Naive B cell (primary cell): ENCODE data around the gene DHX34. TPM values are rescaled to one million over a fixed set of nuclear protein-coding genes. Genes with fewer than 3 reads are reported as not detected.
A peak's percentile ranks its signal among the peaks of the same experiment; 100 is the strongest.
"Not testable (repeated sequence)": the region's sequence is repeated elsewhere in the genome, so short reads cannot be mapped to it uniquely, and the experiment has no call there.

ENCODE experiments used
- ATAC-seq, 2 donors: fragments of 150-1000 bp; cut with Tn5 transposase; 2 replicates each; pipeline ENCODE4 v1.10.0; 2021; ENCODE audit warnings: low read depth in 2 of 2, mild to moderate bottlenecking in 2 of 2, moderate library complexity in 2 of 2
- DNase-seq: peaks from one replicate; pipeline ENCODE4 v3.0.0; 2022
- H3K27ac Mint-ChIP-seq, 6 donors: one replicate each; pipeline ENCODE4 v1.8.0; 2020 to 2022; ENCODE audit warnings: mild to moderate bottlenecking in 6 of 6, mixed read lengths in 6 of 6, moderate library complexity in 5 of 6, inconsistent platforms in 2 of 6
- H3K27me3 Mint-ChIP-seq, 3 donors: one replicate each; pipeline ENCODE4 v1.8.0; 2021 to 2022; ENCODE audit warnings: mixed read lengths in 3 of 3, mild to moderate bottlenecking in 1 of 3
- H3K36me3 Mint-ChIP-seq, 2 donors: one replicate each; pipeline ENCODE4 v1.8.0; 2020 to 2022; ENCODE audit warnings: mixed read lengths in 2 of 2, inconsistent platforms in 1 of 2, mild to moderate bottlenecking in 1 of 2
- H3K4me1 Mint-ChIP-seq, 3 donors: one replicate each; pipeline ENCODE4 v1.8.0; 2020 to 2022; ENCODE audit warnings: mixed read lengths in 3 of 3, inconsistent platforms in 1 of 3, mild to moderate bottlenecking in 1 of 3, moderate library complexity in 1 of 3
- H3K4me3 Mint-ChIP-seq, 8 donors: one replicate each; pipeline ENCODE4 v1.8.0; 2020 to 2022; ENCODE audit warnings: mild to moderate bottlenecking in 8 of 8, mixed read lengths in 8 of 8, moderate library complexity in 8 of 8, inconsistent platforms in 2 of 8
- H3K9me3 Mint-ChIP-seq, 7 donors: one replicate each; pipeline ENCODE4 v1.8.0; 2020 to 2022; ENCODE audit warnings: mixed read lengths in 7 of 7, mild to moderate bottlenecking in 5 of 7, inconsistent platforms in 2 of 7, moderate library complexity in 1 of 7
- polyA plus RNA-seq, 6 donors: library from polyadenylated mRNA; unstranded; fragments of 300-500 nt; fragmentation: Illumina TruSeq; gene quantifications; one replicate each; pipeline ENCODE4 v1.2.3, GENCODE V29; 2021; ENCODE audit warnings: low read depth in 6 of 6

The DHX34 gene
- polyA plus RNA-seq = 10 to 100 TPM in 1 of 6 donors, 1 to 10 TPM in 4, not detected in 1; 3.0 to 13.3 (median 4.1) TPM

GRCh38 chr19:47348819-47349795 lies at the start of gene DHX34:
DHX34 (plus strand) TSS chr19:47349315; CDS start chr19:47353031, 3,716 bp downstream.
- peaks cover 0 to 4% (median 0%) of the 10 kb centered on the region in 7 donors for H3K9me3 Mint-ChIP-seq
- peak within 1 kb of the TSS; percentile 93 to 99 (median 97) for H3K4me3 Mint-ChIP-seq

GRCh38 chr19:47300867-47301266 lies 48.2 kb upstream of the DHX34 start:
- H3K27ac Mint-ChIP-seq = not testable (repeated sequence)

More at GRCh38 chr19:47348819-47349795, at the start of gene DHX34:
- no peaks in the 10 kb centered on the region for H3K27me3 Mint-ChIP-seq
- H3K36me3 Mint-ChIP-seq = peaks cover 4 to 11% of the 10 kb centered on the region in 2 donors
- peak within 1 kb of the TSS; percentile 68 to 97 (median 94) for H3K27ac Mint-ChIP-seq
- ATAC-seq = peak; percentile 95
- peak; percentile 100 for DNase-seq
- H3K4me1 Mint-ChIP-seq = peaks cover 31 to 43% (median 39%) of the 10 kb centered on the region in 3 donors

GRCh38 chr19:47302249-47302648 lies 46.9 kb upstream of the DHX34 start:
- DNase-seq (no peak), ATAC-seq (peak; percentile 43 to 63)
- Mint-ChIP-seq H3K4me1 (peaks cover 13 to 22% (median 19%) of the 10 kb centered on the region in 3 donors), H3K27me3 (peaks cover 6 to 31% (median 30%) of the 10 kb centered on the region in 3 donors), H3K27ac (peak overlapping the region in 3 of 6 donors; percentile 18 to 81 (median 33)), H3K4me3 (peak overlapping the region in 1 of 8 donors; percentile 39), H3K36me3 (no peaks in the 10 kb centered on the region), H3K9me3 (no peaks in the 10 kb centered on the region)

More at GRCh38 chr19:47300867-47301266, 48.2 kb upstream of the DHX34 start:
- ATAC-seq, H3K9me3 Mint-ChIP-seq, H3K36me3 Mint-ChIP-seq, DNase-seq: not testable (repeated sequence)
- H3K27me3 Mint-ChIP-seq = peaks cover 6 to 19% (median 17%) of the 10 kb centered on the region in 3 donors
- peak overlapping the region in 1 of 8 donors; percentile 20 for H3K4me3 Mint-ChIP-seq
- H3K4me1 Mint-ChIP-seq = peaks cover 24 to 29% (median 26%) of the 10 kb centered on the region in 3 donors

GRCh38 chr19:47303966-47304365 lies 45.1 kb upstream of the DHX34 start:
- peak overlapping the region in 1 of 6 donors; percentile 33 for H3K27ac Mint-ChIP-seq
- no peak for ATAC-seq
- H3K4me1 Mint-ChIP-seq = peaks cover 13 to 22% (median 19%) of the 10 kb centered on the region in 3 donors
- DNase-seq = no peak
- H3K9me3 Mint-ChIP-seq = no peaks in the 10 kb centered on the region
- no peak overlapping the region for H3K4me3 Mint-ChIP-seq
- H3K27me3 Mint-ChIP-seq = peaks cover 6 to 40% (median 38%) of the 10 kb centered on the region in 3 donors
- no peaks in the 10 kb centered on the region for H3K36me3 Mint-ChIP-seq

GRCh38 chr19:47305309-47305751 lies 43.8 kb upstream of the DHX34 start:
- Mint-ChIP-seq H3K27ac (peak overlapping the region in 3 of 6 donors; percentile 25 to 76 (median 66)), H3K9me3 (no peaks in the 10 kb centered on the region), H3K4me1 (peaks cover 13 to 17% (median 17%) of the 10 kb centered on the region in 3 donors), H3K36me3 (no peaks in the 10 kb centered on the region), H3K4me3 (no peak overlapping the region), H3K27me3 (peaks cover 6 to 53% (median 48%) of the 10 kb centered on the region in 3 donors)
- DNase-seq (peak; percentile 42), ATAC-seq (peak; percentile 68 to 85)

GRCh38 chr19:47306303-47306702 lies 42.8 kb upstream of the DHX34 start:
- ATAC-seq (no peak), DNase-seq (no peak)
- H3K27me3 Mint-ChIP-seq = peaks cover 10 to 59% (median 48%) of the 10 kb centered on the region in 3 donors
- no peaks in the 10 kb centered on the region for H3K9me3 Mint-ChIP-seq
- no peaks in the 10 kb centered on the region for H3K36me3 Mint-ChIP-seq
- H3K27ac Mint-ChIP-seq = peak overlapping the region in 2 of 6 donors; percentile 24 to 26
- H3K4me3 Mint-ChIP-seq = no peak overlapping the region
- peaks cover 8 to 13% (median 12%) of the 10 kb centered on the region in 3 donors for H3K4me1 Mint-ChIP-seq

GRCh38 chr19:47309038-47309437 lies 40.1 kb upstream of the DHX34 start:
- no peak for ATAC-seq
- Mint-ChIP-seq H3K27ac (peak overlapping the region in 1 of 6 donors; percentile 10), H3K4me1 (peaks cover 5 to 6% (median 6%) of the 10 kb centered on the region in 3 donors), H3K27me3 (peaks cover 24 to 59% (median 48%) of the 10 kb centered on the region in 3 donors), H3K4me3 (no peak overlapping the region), H3K9me3 (peaks cover 0 to 3% (median 0%) of the 10 kb centered on the region in 7 donors), H3K36me3 (no peaks in the 10 kb centered on the region)
- DNase-seq = no peak

GRCh38 chr19:47309608-47310007 lies 39.5 kb upstream of the DHX34 start, which contains the start of gene C5AR1:
C5AR1 (plus strand) TSS chr19:47309861; CDS start chr19:47309896, 35 bp downstream.
- Mint-ChIP-seq H3K27me3 (peaks cover 25 to 61% (median 48%) of the 10 kb centered on the region in 3 donors), H3K27ac (peak within 1 kb of the TSS in 2 of 6 donors; percentile 4 to 42)

GRCh38 chr19:47310323-47310722 lies 38.8 kb upstream of the DHX34 start:
- H3K27ac Mint-ChIP-seq = peak overlapping the region in 1 of 6 donors; percentile 42
- DNase-seq (no peak), ATAC-seq (no peak)
- H3K27me3 Mint-ChIP-seq = peaks cover 22 to 62% (median 45%) of the 10 kb centered on the region in 3 donors
- H3K4me3 Mint-ChIP-seq = peak overlapping the region in 1 of 8 donors; percentile 67
- H3K4me1 Mint-ChIP-seq = peaks cover 2 to 3% (median 2%) of the 10 kb centered on the region in 3 donors
- no peaks in the 10 kb centered on the region for H3K36me3 Mint-ChIP-seq
- peaks cover 0 to 5% (median 2%) of the 10 kb centered on the region in 7 donors for H3K9me3 Mint-ChIP-seq

More at GRCh38 chr19:47309608-47310007, 39.5 kb upstream of the DHX34 start, which contains the start of gene C5AR1:
- no peak for DNase-seq
- H3K36me3 Mint-ChIP-seq = no peaks in the 10 kb centered on the region
- H3K9me3 Mint-ChIP-seq = peaks cover 0 to 4% (median 0%) of the 10 kb centered on the region in 7 donors
- peak within 1 kb of the TSS in 1 of 8 donors; percentile 67 for H3K4me3 Mint-ChIP-seq
- H3K4me1 Mint-ChIP-seq = peaks cover 5 to 6% (median 6%) of the 10 kb centered on the region in 3 donors
- ATAC-seq = no peak

GRCh38 chr19:47310819-47311218 lies 38.3 kb upstream of the DHX34 start:
- DNase-seq = no peak
- H3K36me3 Mint-ChIP-seq = no peaks in the 10 kb centered on the region
- H3K4me1 Mint-ChIP-seq = no peaks in the 10 kb centered on the region
- H3K4me3 Mint-ChIP-seq = no peak overlapping the region
- H3K27me3 Mint-ChIP-seq = peaks cover 20 to 62% (median 42%) of the 10 kb centered on the region in 3 donors
- H3K9me3 Mint-ChIP-seq = peaks cover 0 to 5% (median 2%) of the 10 kb centered on the region in 7 donors
- peak overlapping the region in 2 of 6 donors; percentile 42 to 84 for H3K27ac Mint-ChIP-seq
- ATAC-seq = no peak

- no peaks in the 10 kb centered on the region for H3K4me1 Mint-ChIP-seq
- H3K27ac Mint-ChIP-seq = no peak overlapping the region
- H3K36me3 Mint-ChIP-seq = no peaks in the 10 kb centered on the region
- H3K4me3 Mint-ChIP-seq = no peak overlapping the region
- peaks cover 0 to 11% (median 2%) of the 10 kb centered on the region in 7 donors for H3K9me3 Mint-ChIP-seq
- H3K27me3 Mint-ChIP-seq = peaks cover 25 to 60% (median 37%) of the 10 kb centered on the region in 3 donors
- ATAC-seq = no peak
- no peak for DNase-seq
Observed at GRCh38 chr19:47312366-47313006, 36.6 kb upstream of the DHX34 start.

- peaks cover 0 to 11% (median 2%) of the 10 kb centered on the region in 7 donors for H3K9me3 Mint-ChIP-seq
- H3K4me3 Mint-ChIP-seq = no peak overlapping the region
- H3K36me3 Mint-ChIP-seq = no peaks in the 10 kb centered on the region
- no peaks in the 10 kb centered on the region for H3K4me1 Mint-ChIP-seq
- DNase-seq = no peak
- no peak for ATAC-seq
- H3K27me3 Mint-ChIP-seq = peaks cover 25 to 51% (median 34%) of the 10 kb centered on the region in 3 donors
- peak overlapping the region in 1 of 6 donors; percentile 38 for H3K27ac Mint-ChIP-seq
Observed at GRCh38 chr19:47313754-47314295, 35.3 kb upstream of the DHX34 start.
